Fibroblast of skin of back (primary cell): Measurements from ENCODE around the gene RASAL2.
A peak's percentile ranks its signal among the peaks of the same experiment; 100 is the strongest.
"Not testable (repeated sequence)": the region's sequence is repeated elsewhere in the genome, so short reads cannot be mapped to it uniquely, and the experiment has no call there.

Experiments used
- DNase-seq: peaks from one replicate; pipeline ENCODE4 v3.0.0-alpha.2; 2013

RASAL2 gene

GRCh38 chr1:178495158-178495557 lies 401.3 kb downstream of the RASAL2 start:
- no peak for DNase-seq

GRCh38 chr1:178495741-178496409 lies 402.0 kb downstream of the RASAL2 start:
- DNase-seq, result no peak

DNA sequence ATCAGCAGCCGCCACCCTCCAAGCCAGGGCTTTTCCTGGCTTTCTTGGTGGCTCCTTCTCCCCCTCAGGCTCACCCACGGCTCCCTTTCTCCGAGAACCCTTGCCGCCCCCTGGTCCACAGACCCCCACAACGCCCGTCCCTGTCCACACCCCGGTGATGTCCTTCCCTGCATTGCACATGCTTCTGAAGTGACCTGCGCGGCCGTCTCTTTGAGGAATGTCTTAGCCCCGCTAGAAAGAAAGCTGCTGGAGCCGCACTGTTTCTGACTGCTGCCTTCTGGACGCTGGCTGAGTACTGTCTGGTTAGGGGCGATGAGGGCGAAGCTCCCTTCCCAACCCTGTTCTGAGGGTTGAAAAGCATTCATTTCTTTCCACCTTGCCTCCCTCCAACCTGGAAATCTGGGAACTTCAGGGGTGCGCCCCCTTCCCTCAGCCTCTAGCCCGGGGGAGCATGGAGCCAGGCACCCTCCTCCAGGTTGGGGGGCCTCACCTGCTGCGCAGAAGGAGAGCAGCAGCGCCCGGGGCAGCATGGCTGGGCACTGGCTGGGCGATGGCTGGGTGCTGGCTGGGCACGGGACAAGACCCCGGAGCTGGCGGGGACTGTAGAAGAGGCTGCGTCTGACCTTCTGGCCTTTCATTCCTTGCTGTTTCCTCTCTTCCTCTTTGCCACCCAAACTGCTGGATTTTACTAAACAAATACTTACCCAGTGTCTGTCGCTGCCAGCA lies 402.7 kb downstream of the RASAL2 start, which contains the start of gene CLEC20A:
Gene CLEC20A, minus strand, starts transcription at position 555 of the 726 bp plus-strand sequence. Its CDS starts 25 bp downstream, at position 530.
- no peak for DNase-seq

DNA sequence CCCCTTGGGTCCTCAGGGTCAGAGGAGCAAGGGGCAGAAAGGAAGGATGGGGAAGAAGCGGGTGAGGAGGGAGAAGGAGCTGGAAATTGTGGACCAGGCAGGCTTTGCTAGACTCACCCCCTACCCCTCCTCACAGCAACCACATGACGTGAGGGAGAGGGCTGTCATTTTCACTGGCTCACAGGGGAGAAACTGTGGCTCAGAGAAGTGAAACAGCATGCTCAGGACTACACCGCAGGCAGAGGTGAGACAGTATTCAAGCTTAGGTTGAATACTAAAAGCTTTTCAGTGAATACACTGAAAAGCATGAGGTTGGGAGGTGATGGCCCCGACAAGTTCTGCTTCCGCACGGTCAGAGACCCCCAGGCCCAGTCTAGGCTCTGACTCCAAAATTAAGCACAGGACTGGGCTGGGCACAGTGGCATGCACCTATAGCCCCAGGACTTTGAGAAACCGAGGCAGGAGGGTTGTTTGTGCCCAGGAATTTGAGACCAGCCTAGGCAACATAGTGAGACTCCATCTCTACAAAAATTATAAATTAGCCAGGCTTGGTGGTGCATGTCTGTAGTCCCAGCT lies 404.1 kb downstream of the RASAL2 start:
- no peak for DNase-seq

- no peak for DNase-seq
These were observed 405.2 kb downstream of the RASAL2 start for GRCh38 chr1:178498896-178499675.

- no peak for DNase-seq
These were observed 406.3 kb downstream of the RASAL2 start for GRCh38 chr1:178500091-178500770.

DNA sequence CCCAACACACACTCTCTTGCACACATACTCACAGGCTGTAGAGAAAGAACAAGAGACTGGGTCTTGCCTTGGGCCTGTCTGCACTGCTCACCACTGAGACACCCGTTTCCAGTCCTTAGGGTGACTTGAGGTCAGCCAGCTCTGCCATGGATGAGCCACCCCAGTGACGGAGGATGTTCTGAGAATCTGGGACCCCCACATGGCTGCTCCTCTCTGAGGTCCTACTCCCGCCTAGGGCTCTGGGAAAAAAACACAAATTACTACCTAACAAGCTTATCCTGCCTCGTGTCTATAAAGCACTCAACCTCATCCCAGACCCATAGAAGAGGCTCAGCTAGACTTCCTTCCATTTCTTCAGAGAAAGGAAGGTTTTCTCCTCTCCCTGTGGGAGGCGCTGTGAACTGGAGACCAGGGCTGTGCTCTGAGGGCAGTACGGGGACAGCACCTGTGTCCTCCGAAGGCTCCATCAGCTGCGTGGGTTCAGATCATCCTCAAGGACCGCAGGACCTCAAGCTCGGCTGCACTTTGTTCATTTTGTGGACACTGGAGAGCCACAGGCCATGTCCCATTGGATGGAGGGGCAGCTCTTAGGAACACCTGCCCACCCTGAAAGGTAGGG lies 407.1 kb downstream of the RASAL2 start:
- no peak for DNase-seq

DNA sequence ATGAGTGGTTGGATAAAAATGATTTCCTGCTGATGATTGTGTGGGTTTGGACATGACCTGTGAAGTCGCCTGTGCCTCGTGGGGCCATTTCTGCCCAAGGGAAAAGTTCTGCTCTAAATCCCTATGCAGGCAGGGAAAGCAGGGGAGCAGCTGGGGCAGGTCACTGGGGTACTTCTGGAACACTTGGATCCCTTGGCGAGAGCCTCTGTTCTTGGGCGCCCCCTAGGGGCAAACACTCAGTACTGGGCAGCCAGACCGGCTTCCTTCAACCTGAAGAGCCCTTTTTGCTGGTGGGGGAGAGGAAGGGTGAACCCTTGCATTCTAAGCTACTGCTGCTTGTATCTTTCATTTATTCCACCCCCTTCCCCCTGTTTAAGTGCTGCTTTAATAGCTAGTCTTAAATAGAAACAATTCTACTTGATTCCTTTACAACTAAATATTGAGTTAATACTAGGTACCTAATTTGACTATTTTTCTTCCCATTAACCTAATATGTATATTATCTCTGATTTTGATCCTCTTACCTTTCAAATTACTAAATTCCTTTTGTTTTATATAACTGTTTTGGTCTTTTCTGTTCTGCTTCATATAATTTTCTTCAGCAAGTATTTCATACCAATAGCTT lies 407.9 kb downstream of the RASAL2 start:
- DNase-seq, result peak; percentile 58

GRCh38 chr1:178502330-178502714 lies 408.4 kb downstream of the RASAL2 start:
- DNase-seq, result no peak

- no peak for DNase-seq
These were observed 409.0 kb downstream of the RASAL2 start for GRCh38 chr1:178502856-178503255.

- DNase-seq, result not testable (repeated sequence)
These were observed 409.4 kb downstream of the RASAL2 start for GRCh38 chr1:178503316-178503715.

GRCh38 chr1:178503849-178504248 lies 409.9 kb downstream of the RASAL2 start:
- no peak for DNase-seq

DNA sequence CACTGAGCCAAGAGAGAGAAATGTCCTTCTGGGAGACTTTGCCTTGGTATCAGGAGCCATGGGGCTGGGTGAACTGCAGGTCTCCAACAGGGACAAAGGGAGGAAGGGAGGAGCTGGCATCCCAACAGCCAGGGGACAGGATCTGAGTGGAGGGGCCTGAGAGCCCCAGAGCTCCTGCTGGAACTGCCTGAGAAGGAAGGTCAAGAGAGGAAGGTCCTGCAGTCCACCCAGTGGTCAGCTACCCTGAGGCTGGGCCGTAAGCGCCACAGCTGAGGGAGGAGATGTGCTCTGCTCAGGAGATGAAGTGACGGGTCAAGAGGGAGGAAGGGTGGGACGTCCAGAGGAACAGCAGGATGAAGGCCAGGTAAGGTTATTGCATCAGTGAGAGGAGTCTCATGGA lies 410.4 kb downstream of the RASAL2 start:
- DNase-seq, result no peak

DNA sequence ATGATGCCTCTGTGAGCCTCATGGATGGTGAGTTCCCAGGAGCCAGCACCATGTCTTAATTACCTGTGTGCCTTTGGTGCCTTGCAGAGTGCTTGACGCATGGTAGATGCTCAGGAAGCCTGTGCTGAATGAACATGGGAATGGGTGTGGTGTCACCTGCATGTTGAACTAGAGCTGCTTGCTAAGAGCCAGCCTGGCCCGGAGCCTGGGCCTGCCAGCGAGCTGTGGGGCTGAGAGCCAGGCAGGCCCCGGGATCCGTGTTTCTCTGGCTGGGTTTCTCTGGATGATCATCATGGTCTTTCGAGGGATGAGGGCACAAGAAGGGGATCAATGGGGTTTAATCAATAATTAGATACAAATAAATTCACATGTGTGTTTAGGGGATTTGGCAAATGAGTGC lies 412.3 kb downstream of the RASAL2 start:
- DNase-seq, result no peak

- DNase-seq, result no peak
These were observed 412.8 kb downstream of the RASAL2 start for GRCh38 chr1:178506669-178507068.

- no peak for DNase-seq
These were observed 415.6 kb downstream of the RASAL2 start for GRCh38 chr1:178509414-178510007.

DNA sequence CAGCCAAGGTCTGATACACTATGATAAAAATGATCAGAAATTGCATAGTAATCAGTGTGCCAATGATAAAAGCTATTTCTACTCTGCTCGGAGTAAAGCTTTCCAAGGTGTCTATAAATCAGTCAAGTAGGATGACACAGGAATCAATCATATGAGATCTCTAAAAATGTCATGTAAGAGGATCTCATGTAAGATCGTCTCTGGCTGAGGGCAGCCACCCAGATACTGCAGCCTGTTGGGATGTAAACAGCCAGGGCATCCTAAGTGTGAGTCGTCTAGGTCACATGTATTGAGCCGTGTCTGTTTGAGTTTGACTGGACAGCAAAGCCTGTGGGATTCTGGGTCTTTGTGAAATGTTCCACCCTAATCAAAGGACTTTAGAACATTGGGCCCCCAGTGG lies 416.3 kb downstream of the RASAL2 start:
- DNase-seq, result no peak

DNA sequence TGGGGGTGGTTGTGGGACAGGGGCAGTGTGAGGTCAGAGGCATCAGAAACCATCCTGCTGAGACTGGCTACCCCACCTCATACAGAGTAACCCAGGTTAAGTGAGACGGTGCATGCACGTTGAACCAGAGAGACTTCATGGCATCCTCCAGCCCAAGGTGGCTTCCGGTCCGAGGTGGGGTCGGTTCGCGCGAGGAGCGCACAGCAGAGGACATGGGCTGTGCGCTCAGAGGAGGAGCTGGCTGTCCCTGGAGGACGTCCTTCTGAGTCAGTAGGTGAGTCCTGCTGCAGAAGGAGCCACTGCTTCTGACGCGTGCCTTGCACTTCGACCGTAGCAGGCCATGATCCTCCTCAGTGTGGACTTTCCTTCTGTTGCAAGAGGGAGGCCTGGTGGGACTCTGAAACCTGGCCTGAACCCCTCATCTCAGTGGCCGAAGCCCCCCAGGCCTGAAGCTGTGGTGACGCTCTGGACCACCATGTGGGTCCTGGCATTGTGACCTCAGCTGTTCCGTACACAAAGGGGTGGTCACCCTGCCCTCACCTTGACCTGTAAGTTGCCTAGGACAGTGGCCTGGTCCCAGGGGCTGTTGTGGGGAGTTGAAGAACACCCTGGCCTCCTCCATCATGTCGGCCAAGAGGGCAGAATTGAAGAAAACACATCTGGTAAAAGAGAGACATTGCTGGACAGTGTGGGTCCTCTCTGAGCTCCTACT lies 418.8 kb downstream of the RASAL2 start, which contains the start of gene TEX35:
Gene TEX35, plus strand, starts transcription at position 544 of the 712 bp plus-strand sequence. Its CDS starts 80 bp downstream, at position 624.
- no peak for DNase-seq

DNA sequence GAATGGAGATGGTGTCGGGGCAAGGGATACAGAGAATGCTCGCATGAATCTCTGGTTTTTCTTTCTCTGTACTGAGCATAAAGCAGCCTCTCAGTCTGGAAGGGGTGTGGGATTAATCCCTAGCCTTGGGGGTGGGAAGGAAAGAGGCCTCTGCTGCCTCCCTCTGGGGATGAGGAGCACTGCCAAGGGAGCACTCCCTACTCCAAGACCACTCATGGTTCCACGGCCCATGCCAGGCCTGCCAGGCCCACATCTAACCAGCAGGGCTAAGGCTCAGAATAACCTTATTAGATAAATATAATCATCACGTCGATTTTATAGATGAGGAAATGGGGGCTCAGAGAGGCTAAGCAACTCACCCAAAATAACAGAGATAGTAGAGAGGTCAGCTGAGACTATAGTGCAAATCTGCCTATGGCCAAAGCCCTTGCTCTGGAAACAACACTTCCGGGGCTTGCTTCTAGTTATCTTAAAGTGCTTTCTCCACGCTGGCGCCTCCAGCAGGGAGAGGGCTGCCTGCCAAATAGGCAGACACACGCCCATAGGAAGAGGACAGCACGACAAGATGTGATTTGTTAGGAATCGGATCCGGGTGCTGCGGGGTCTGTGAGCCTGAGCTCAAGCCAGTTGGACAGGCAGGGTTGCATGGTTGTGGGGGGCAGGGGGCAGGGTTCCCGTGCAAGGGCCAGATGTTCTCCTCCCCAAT lies 419.5 kb downstream of the RASAL2 start:
- DNase-seq, result peak; percentile 60

DNA sequence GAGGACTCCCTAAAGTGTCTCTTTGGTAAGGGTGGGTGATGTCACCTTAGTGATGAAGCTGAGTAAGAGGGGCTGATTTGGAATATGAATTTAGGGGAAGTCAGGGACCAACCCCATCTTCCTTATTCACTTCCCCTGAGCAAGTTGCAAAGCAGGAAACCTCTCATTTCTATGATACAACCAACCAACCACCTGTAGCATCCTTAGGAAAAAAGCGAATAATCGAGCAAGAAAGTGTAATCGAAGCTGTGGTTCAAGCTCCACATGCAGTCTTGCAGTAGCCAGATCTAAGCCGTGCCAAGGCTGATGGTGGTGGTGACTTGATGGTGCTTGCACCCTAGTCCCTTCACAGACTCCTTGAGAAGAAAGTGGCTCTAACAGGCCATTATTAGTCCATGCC lies 422.2 kb downstream of the RASAL2 start:
- no peak for DNase-seq
